ENCODE data around the gene GCNA. TPM values are rescaled to one million over a fixed set of nuclear protein-coding genes. Genes with fewer than 3 reads are reported as not detected.
"Not testable (repeated sequence)": the region's sequence is repeated elsewhere in the genome, so short reads cannot be mapped to it uniquely, and the experiment has no call there.

GCNA gene
- total RNA-seq, 1 donor from 2014 or later: 0.52 TPM

- DNase-seq (ENCODE audit: low read depth): no peak
- no peak overlapping the region for H3K4me3 ChIP-seq (ENCODE audit: low read depth, low read length)
- no peak for TF ChIP-seq CTCF (conservative IDR thresholded peaks at IDR 0.05; ENCODE audit: low read depth, low read length)
Measured at GRCh38 chrX:71581210-71581609, 3.0 kb downstream of the GCNA start.

GRCh38 chrX:71586929-71587328, 8.7 kb downstream of the GCNA start:
- DNase-seq (ENCODE audit: low read depth): no peak
- H3K4me3 ChIP-seq (ENCODE audit: low read depth, low read length): no peak overlapping the region
- TF ChIP-seq CTCF (conservative IDR thresholded peaks at IDR 0.05; ENCODE audit: low read depth, low read length): no peak

GRCh38 chrX:71593210-71593609, 15.0 kb downstream of the GCNA start:
- DNase-seq (ENCODE audit: low read depth); H3K4me3 ChIP-seq (ENCODE audit: low read depth, low read length): not testable (repeated sequence)

GRCh38 chrX:71599965-71600364, 21.7 kb downstream of the GCNA start:
- H3K4me3 ChIP-seq (ENCODE audit: low read depth, low read length): no peak overlapping the region
- no peak for DNase-seq (ENCODE audit: low read depth)
- no peak for TF ChIP-seq CTCF (conservative IDR thresholded peaks at IDR 0.05; ENCODE audit: low read depth, low read length)

GRCh38 chrX:71603618-71604017, 25.4 kb downstream of the GCNA start:
- DNase-seq (ENCODE audit: low read depth): no peak
- no peak overlapping the region for H3K4me3 ChIP-seq (ENCODE audit: low read depth, low read length)
- no peak for TF ChIP-seq CTCF (conservative IDR thresholded peaks at IDR 0.05; ENCODE audit: low read depth, low read length)

- DNase-seq (ENCODE audit: low read depth): no peak
- no peak for TF ChIP-seq CTCF (conservative IDR thresholded peaks at IDR 0.05; ENCODE audit: low read depth, low read length)
- H3K4me3 ChIP-seq (ENCODE audit: low read depth, low read length): no peak overlapping the region
Measured at GRCh38 chrX:71604141-71604540, 25.9 kb downstream of the GCNA start.

- no peak overlapping the region for H3K4me3 ChIP-seq (ENCODE audit: low read depth, low read length)
- no peak for DNase-seq (ENCODE audit: low read depth)
- no peak for TF ChIP-seq CTCF (conservative IDR thresholded peaks at IDR 0.05; ENCODE audit: low read depth, low read length)
Measured at GRCh38 chrX:71604796-71605568, 26.7 kb downstream of the GCNA start.

Data from epithelial cell of proximal tubule (primary cell).